Activated T-cell treated with anti-CD3 and anti-CD28 coated beads for 1 hour (primary cell): ENCODE results near the gene FAM72A.
"Not testable (repeated sequence)": the region's sequence is repeated elsewhere in the genome, so short reads cannot be mapped to it uniquely, and the experiment has no call there.

Experiments used
- DNase-seq: peaks from one replicate; pipeline ENCODE4 v3.0.0-alpha.2; 2020; ENCODE audit warnings: low read depth

FAM72A gene

GRCh38 chr1:206169794-206170193 is 32.8 kb downstream of the FAM72A start:
- DNase-seq, result not testable (repeated sequence)

GRCh38 chr1:206167350-206168029 is 35.1 kb downstream of the FAM72A start:
- DNase-seq, result not testable (repeated sequence)

GRCh38 chr1:206145771-206146290 is 56.8 kb downstream of the FAM72A start:
- no peak for DNase-seq

GRCh38 chr1:206144605-206145004 is 58.0 kb downstream of the FAM72A start:
- DNase-seq, result no peak

GRCh38 chr1:206143537-206144172 is 59.0 kb downstream of the FAM72A start:
- DNase-seq, result no peak

- DNase-seq, result no peak
Measured at GRCh38 chr1:206142770-206143169, 59.9 kb downstream of the FAM72A start.

- no peak for DNase-seq
Measured at GRCh38 chr1:206142011-206142410, 60.6 kb downstream of the FAM72A start.

GRCh38 chr1:206136241-206136640 is 66.4 kb downstream of the FAM72A start:
- DNase-seq, result no peak
